GM12878 (cell line): ENCODE data around the gene RIMBP2. TPM values are rescaled to one million over a fixed set of nuclear protein-coding genes. Genes with fewer than 3 reads are reported as not detected.

Source experiments
- ATF2 ChIP-seq: IDR thresholded peaks from 2 replicates; pipeline ENCODE4 v1.6.1; 2012; ENCODE audit warnings: low read length, inconsistent platforms
- CHD4 ChIP-seq: fragments of 200-600 bp; sonication (generic); IDR thresholded peaks from 2 replicates; pipeline ENCODE4 v1.6.1; 2016; ENCODE audit warnings: mild to moderate bottlenecking
- CTCF ChIP-seq, 3 experiments: IDR thresholded peaks in 2 of 3; conservative IDR thresholded peaks in 1 of 3; 2 replicates each; pipeline ENCODE4 v1.5.1; 2011; ENCODE audit warnings: low read depth in 3 of 3, low read length in 3 of 3, mild to moderate bottlenecking in 3 of 3, control low read depth in 2 of 3, moderate library complexity in 2 of 3, inconsistent platforms in 1 of 3, mixed read lengths in 1 of 3; ENCODE audit not compliant: control insufficient read depth in 2 of 3, insufficient read depth in 1 of 3; ENCODE audit errors: extremely low read depth in 1 of 3
- EP300 ChIP-seq, 2 experiments: fragments of 150-350 bp in 1 of 2; IDR thresholded peaks; 2 replicates each; pipeline ENCODE4 v1.6.1; 2011 to 2012; ENCODE audit warnings: low read depth in 2 of 2, low read length in 2 of 2, borderline replicate concordance in 1 of 2, improper control_type of control experiment in 1 of 2, inconsistent platforms in 1 of 2; ENCODE audit not compliant: control insufficient read depth in 1 of 2
- ETV6 ChIP-seq, 2 experiments: fragments of 450-650 bp in 1 of 2; IDR thresholded peaks in 1 of 2; conservative IDR thresholded peaks in 1 of 2; 2 replicates each; pipeline ENCODE4 v1.6.1; 2014; ENCODE audit warnings: antibody characterized with exemption in 1 of 2, borderline replicate concordance in 1 of 2, low read depth in 1 of 2, mild to moderate bottlenecking in 1 of 2, moderate library complexity in 1 of 2
- GABPA ChIP-seq: IDR thresholded peaks from 2 replicates; pipeline ENCODE4 v1.6.1; 2014; ENCODE audit warnings: antibody characterized with exemption, low read depth, mild to moderate bottlenecking, inconsistent platforms
- HDAC2 ChIP-seq: fragments of 200-600 bp; sonication (generic); IDR thresholded peaks from 2 replicates; pipeline ENCODE4 v1.6.1; 2017
- HDAC6 ChIP-seq: fragments of 200-600 bp; sonication (generic); IDR thresholded peaks from one replicate; pipeline ENCODE4 v1.8.0; 2017; ENCODE audit warnings: antibody characterized with exemption; ENCODE audit not compliant: unreplicated experiment
- KAT2A ChIP-seq: conservative IDR thresholded peaks from 2 replicates; pipeline ENCODE4 v1.6.1; 2011; ENCODE audit warnings: low read depth, low read length; ENCODE audit not compliant: control insufficient read depth
- KDM1A ChIP-seq: fragments of 200-600 bp; sonication (generic); IDR thresholded peaks from 2 replicates; pipeline ENCODE4 v1.6.1; 2016; ENCODE audit warnings: borderline replicate concordance
- KLF5 ChIP-seq: fragments of 450-650 bp; IDR thresholded peaks from 2 replicates; pipeline ENCODE4 v1.6.1; 2014; ENCODE audit warnings: mild to moderate bottlenecking; ENCODE audit not compliant: partially characterized antibody
- MEF2A ChIP-seq: IDR thresholded peaks from 2 replicates; pipeline ENCODE4 v1.6.1; 2011; ENCODE audit warnings: low read depth, mild to moderate bottlenecking, low read length, moderate library complexity; ENCODE audit not compliant: insufficient read depth
- MLLT1 ChIP-seq: fragments of 450-650 bp; IDR thresholded peaks from 2 replicates; pipeline ENCODE4 v1.6.1; 2016; ENCODE audit warnings: mild to moderate bottlenecking
- NFXL1 ChIP-seq: fragments of 450-650 bp; IDR thresholded peaks from 2 replicates; pipeline ENCODE4 v1.6.1; 2017; ENCODE audit warnings: antibody characterized with exemption, mild to moderate bottlenecking, borderline replicate concordance
- RCOR1 ChIP-seq: conservative IDR thresholded peaks from 2 replicates; pipeline ENCODE4 v1.6.1; 2012; ENCODE audit warnings: low read depth, low read length, improper control_type of control experiment
- REST ChIP-seq: IDR thresholded peaks from 2 replicates; pipeline ENCODE4 v1.6.1; 2012; ENCODE audit warnings: mild to moderate bottlenecking, low read depth, low read length
- SMAD1 ChIP-seq: fragments of 450-650 bp; IDR thresholded peaks from 2 replicates; pipeline ENCODE4 v1.6.1; 2018; ENCODE audit warnings: mild to moderate bottlenecking, low read depth; ENCODE audit not compliant: partially characterized antibody
- STAT1 ChIP-seq: fragments of 450-650 bp; conservative IDR thresholded peaks from 2 replicates; pipeline ENCODE4 v1.6.1; 2014; ENCODE audit warnings: antibody characterized with exemption, mild to moderate bottlenecking
- TBL1XR1 ChIP-seq: IDR thresholded peaks from 2 replicates; pipeline ENCODE4 v1.6.1; 2012; ENCODE audit warnings: low read depth, low read length, improper control_type of control experiment
- TCF12 ChIP-seq: IDR thresholded peaks from 2 replicates; pipeline ENCODE4 v1.6.1; 2011; ENCODE audit warnings: low read depth, mild to moderate bottlenecking, low read length
- YY1 ChIP-seq: IDR thresholded peaks from 2 replicates; pipeline ENCODE4 v1.6.1; 2011; ENCODE audit warnings: low read depth, mild to moderate bottlenecking, low read length
- polyA plus RNA-seq, 11 experiments: library from polyadenylated mRNA; depleted of rRNA in 4 of 11; unstranded in 6 of 11; stranded (reverse) in 5 of 11; fragments of >200 nt; fragmentation: Nextera tagmentation in 4 of 11; fragmentation: Illumina TruSeq in 1 of 11; extraction: Ambion mirVana in 4 of 11; extraction: Trizol in 1 of 11; gene quantifications; 1 replicate in 1 of 11; 2 replicates in 10 of 11; pipeline versions ENCODE4 v1.2.1 to v1.2.3, GENCODE V29; 2011 to 2016; ENCODE audit warnings: inconsistent platforms in 2 of 11, missing spikeins in 2 of 11, low read depth in 1 of 11
- total RNA-seq, 4 experiments: library from RNA; depleted of rRNA in 3 of 4; stranded (reverse); fragments of >200 nt in 3 of 4; fragmentation: Illumina TruSeq in 1 of 4; extraction: Trizol in 1 of 4; gene quantifications; 2 replicates each; pipeline versions ENCODE4 v1.2.1 to v1.2.3, GENCODE V29; 2013 to 2021

The RIMBP2 gene
- total and polyA plus RNA-seq, 10 of the 15 experiments (the other 5 are each of a cell fraction or from before 2014, with no cell fraction given), result 0.04 to 2.9 (median 0.07) TPM; not detected in 1

- TF ChIP-seq ATF2 (no peak), HDAC2 (no peak), EP300 (IDR thresholded peaks at IDR 0.05; ENCODE audit: borderline replicate concordance in 1 of 2, control insufficient read depth in 1 of 2, low read depth in 2 of 2, low read length in 2 of 2) (no peak), RCOR1 (no peak), CHD4 (no peak), STAT1 (no peak), HDAC6 (no peak), REST (no peak), MEF2A (no peak), CTCF (IDR thresholded peaks at IDR 0.05 in 2 of 3, conservative IDR thresholded peaks at IDR 0.05 in 1 of 3; ENCODE audit: control insufficient read depth in 2 of 3, extremely low read depth in 1 of 3, insufficient read depth in 1 of 3, low read depth in 3 of 3, low read length in 3 of 3) (no peak), ETV6 (conservative IDR thresholded peaks at IDR 0.05 in 1 of 2, IDR thresholded peaks at IDR 0.05 in 1 of 2; ENCODE audit: borderline replicate concordance in 1 of 2, low read depth in 1 of 2) (no peak), MLLT1 (no peak), YY1 (0 out of 2 replicates have a peak, but pooled peaks have one; percentile 15), TCF12 (peak; percentile 55; the same call in 1 of the 2 replicates), KAT2A (no peak), TBL1XR1 (no peak), KLF5 (no peak), NFXL1 (no peak), GABPA (no peak), KDM1A (no peak), SMAD1 (no peak)
Measured at GRCh38 chr12:130481392-130481879, 234.7 kb downstream of the RIMBP2 start (continued).
